HCT116 (cell line): ENCODE data around the gene TRIM62. TPM values are rescaled to one million over a fixed set of nuclear protein-coding genes. Genes with fewer than 3 reads are reported as not detected.

Experiments
- ATAC-seq: fragments of 200-7000 bp; cut with Tn5 transposase; 2 replicates; pipeline ENCODE4 v1.9.1; 2020; ENCODE audit warnings: mild to moderate bottlenecking, moderate library complexity
- BruUV-seq: library from RNA; stranded (reverse); fragments of 400-500 nt; replicated peaks from 2 replicates; lab custom pipeline; 2021; lab: Mats Ljungman, UMichigan
- CTCF ChIA-PET: fragments of 300-600 bp; sonication (Branson Sonifier 250); formaldehyde crosslinking; loops from one replicate; lab custom pipeline; 2021; ENCODE audit warnings: antibody characterized with exemption; lab: Charles Lee
- POLR2A ChIA-PET: fragments of 300-600, 350-600 bp; sonication (Branson Sonifier 250); formaldehyde crosslinking; loops from one replicate; lab custom pipeline; 2021; ENCODE audit warnings: antibody characterized with exemption; lab: Charles Lee
- RAD21 ChIA-PET, 2 experiments: fragments of 300-600 bp; sonication (Branson Sonifier 250); formaldehyde crosslinking; loops; one replicate each; lab custom pipeline; 2023; ENCODE audit warnings: low total read pairs in 2 of 2; ENCODE audit not compliant: uncharacterized antibody in 2 of 2, unreplicated experiment in 2 of 2, low non-redundant PET in 1 of 2; lab: Charles Lee
- DNase-seq: peaks from one replicate; pipeline ENCODE4 v3.0.0-alpha.2; 2010; ENCODE audit warnings: low read depth, low spot score
- H2AFZ ChIP-seq: fragments of 200-600 bp; shearing (Covaris generic), sonication (generic); 2 replicates; pipeline ENCODE4 v1.6.1; 2017; ENCODE audit warnings: low read depth, mixed run types, mixed read lengths, antibody characterized with exemption, low read length; ENCODE audit not compliant: poor library complexity, severe bottlenecking
- H3K27ac ChIP-seq: 2 replicates; pipeline ENCODE4 v1.5.1; 2012; ENCODE audit warnings: low read depth, low read length
- H3K27me3 ChIP-seq: fragments of 200-600 bp; sonication (generic); 2 replicates; pipeline ENCODE4 v1.6.1; 2016; ENCODE audit warnings: mixed run types, low read length, mixed read lengths; ENCODE audit not compliant: insufficient read depth
- H3K36me3 ChIP-seq, 2 experiments: fragments of 200-500 bp in 1 of 2; fragments of 200-600 bp in 1 of 2; sonication (Bioruptor generic) in 1 of 2; sonication (generic) in 1 of 2; 2 replicates each; pipeline versions ENCODE4 v1.5.1 to v1.6.1; 2014 to 2016; ENCODE audit warnings: low read length in 2 of 2, inconsistent platforms in 1 of 2, mixed read lengths in 1 of 2, mixed run types in 1 of 2; ENCODE audit not compliant: insufficient read depth in 2 of 2, control insufficient read depth in 1 of 2
- H3K4me1 ChIP-seq, 2 experiments: fragments of 200-600 bp in 1 of 2; sonication (generic) in 1 of 2; 2 replicates each; pipeline versions ENCODE4 v1.5.1 to v1.6.1; 2012 to 2017; ENCODE audit warnings: low read length in 2 of 2, inconsistent platforms in 1 of 2, mild to moderate bottlenecking in 1 of 2, mixed read lengths in 1 of 2, mixed run types in 1 of 2, moderate library complexity in 1 of 2; ENCODE audit not compliant: insufficient read depth in 2 of 2, control insufficient read depth in 1 of 2
- H3K4me2 ChIP-seq: fragments of 200-600 bp; sonication (generic); 2 replicates; pipeline ENCODE4 v1.6.1; 2017; ENCODE audit warnings: mixed run types, low read length, mixed read lengths
- H3K4me3 ChIP-seq, 2 experiments: fragments of 200-600 bp in 1 of 2; sonication (generic) in 1 of 2; replicated peaks in 1 of 2; 2 replicates each; pipeline ENCODE4 v1.5.1; 2011 to 2016; ENCODE audit warnings: low read length in 2 of 2, control low read depth in 1 of 2, low read depth in 1 of 2, mild to moderate bottlenecking in 1 of 2, mixed read lengths in 1 of 2, mixed run types in 1 of 2
- H3K79me2 ChIP-seq: fragments of 200-600 bp; sonication (generic); 2 replicates; pipeline ENCODE4 v1.6.1; 2017; ENCODE audit warnings: mild to moderate bottlenecking, mixed run types, low read length, moderate library complexity, mixed read lengths; ENCODE audit not compliant: insufficient read depth
- H3K9ac ChIP-seq: fragments of 200-600 bp; sonication (generic); 2 replicates; pipeline ENCODE4 v1.6.1; 2016; ENCODE audit warnings: low read length, mixed read lengths
- H3K9me2 ChIP-seq: fragments of 200-600 bp; sonication (generic), shearing (Covaris generic); 2 replicates; pipeline ENCODE4 v1.6.1; 2017; ENCODE audit warnings: mixed run types, mild to moderate bottlenecking, moderate library complexity; ENCODE audit not compliant: insufficient read depth
- H3K9me3 ChIP-seq, 2 experiments: fragments of 200-500 bp in 1 of 2; fragments of 200-600 bp in 1 of 2; sonication (Bioruptor generic) in 1 of 2; sonication (generic) in 1 of 2; 2 replicates each; pipeline ENCODE4 v1.6.1; 2014 to 2017; ENCODE audit warnings: low read length in 2 of 2, mixed read lengths in 2 of 2, inconsistent platforms in 1 of 2, low read depth in 1 of 2, mild to moderate bottlenecking in 1 of 2, mixed run types in 1 of 2, moderate library complexity in 1 of 2; ENCODE audit not compliant: control insufficient read depth in 1 of 2, insufficient read depth in 1 of 2
- H4K20me1 ChIP-seq: fragments of 200-600 bp; sonication (generic), shearing (Covaris generic); 2 replicates; pipeline ENCODE4 v1.6.1; 2017; ENCODE audit warnings: mixed run types, mild to moderate bottlenecking, moderate library complexity; ENCODE audit not compliant: insufficient read depth
- CBX3 ChIP-seq: IDR thresholded peaks from 2 replicates; pipeline ENCODE4 v1.6.1; 2012; ENCODE audit warnings: low read depth
- CEBPB ChIP-seq: IDR thresholded peaks from 2 replicates; pipeline ENCODE4 v1.6.1; 2012; ENCODE audit warnings: low read depth
- EZH2phosphoT487 ChIP-seq: fragments of 200-600 bp; IDR thresholded peaks from 2 replicates; pipeline ENCODE4 v1.6.1; 2018; ENCODE audit warnings: antibody characterized with exemption, borderline replicate concordance
- FOSL1 ChIP-seq: IDR thresholded peaks from 2 replicates; pipeline ENCODE4 v1.6.1; 2012; ENCODE audit warnings: low read depth
- JUND ChIP-seq: IDR thresholded peaks from 2 replicates; pipeline ENCODE4 v1.6.1; 2012
- POLR2AphosphoS5 ChIP-seq: IDR thresholded peaks from 2 replicates; pipeline ENCODE4 v1.6.1; 2011; ENCODE audit warnings: mild to moderate bottlenecking, low read depth, low read length, moderate library complexity
- RAD21 ChIP-seq: IDR thresholded peaks from 2 replicates; pipeline ENCODE4 v1.6.1; 2012; ENCODE audit warnings: low read depth, mild to moderate bottlenecking
- SIN3A ChIP-seq: IDR thresholded peaks from 2 replicates; pipeline ENCODE4 v1.6.1; 2012; ENCODE audit warnings: low read depth
- SRF ChIP-seq: IDR thresholded peaks from 2 replicates; pipeline ENCODE4 v1.6.1; 2012; ENCODE audit warnings: low read depth
- YY1 ChIP-seq: IDR thresholded peaks from 2 replicates; pipeline ENCODE4 v1.6.1; 2011; ENCODE audit warnings: low read length, low read depth, moderate library complexity, mild to moderate bottlenecking; ENCODE audit not compliant: insufficient replicate concordance; ENCODE audit errors: extremely low read depth
- ZFX ChIP-seq: fragments of 450-650 bp; IDR thresholded peaks from 2 replicates; pipeline ENCODE4 v1.6.1; 2017
- ZNF274 ChIP-seq: fragments of 200-500 bp; sonication (Bioruptor generic); IDR thresholded peaks from 2 replicates; pipeline ENCODE4 v1.6.1; 2014; ENCODE audit warnings: mild to moderate bottlenecking, low read depth, low read length, inconsistent platforms
- intact Hi-C: fragments of 100-400 bp; cut with micrococcal nuclease; formaldehyde crosslinking; loops from 2 replicates; pipeline ENCODE4 v1.10.0; 2022
- total RNA-seq: library from RNA; stranded (reverse); gene quantifications from one replicate; pipeline ENCODE4 v1.2.1, GENCODE V29; 2021; ENCODE audit not compliant: unreplicated experiment
- TF ChIP-seq, protein P1 (sequence below): IDR thresholded peaks from 2 replicates; pipeline ENCODE4 v1.6.1; 2012; ENCODE audit warnings: low read depth
- TF ChIP-seq, protein P2 (sequence below): IDR thresholded peaks from 2 replicates; pipeline ENCODE4 v1.6.1; 2011; ENCODE audit warnings: mild to moderate bottlenecking, low read length, moderate library complexity; ENCODE audit not compliant: insufficient replicate concordance; ENCODE audit errors: extremely low read depth
- TF ChIP-seq, protein P3 (sequence below), 3 experiments: fragments of 200-600 bp in 1 of 3; sonication (generic) in 1 of 3; IDR thresholded peaks in 2 of 3; conservative IDR thresholded peaks in 1 of 3; 2 replicates each; pipeline ENCODE4 v1.5.1; 2012 to 2017; ENCODE audit warnings: low read depth in 2 of 3, low read length in 2 of 3, antibody characterized with exemption in 1 of 3, borderline replicate concordance in 1 of 3, control low read depth in 1 of 3, mild to moderate bottlenecking in 1 of 3, mixed read lengths in 1 of 3, mixed run types in 1 of 3, moderate library complexity in 1 of 3; ENCODE audit not compliant: insufficient read depth in 1 of 3

Gene TRIM62
- total RNA-seq, 1 experiment from 2014 or later = 6.5 TPM

DNA sequence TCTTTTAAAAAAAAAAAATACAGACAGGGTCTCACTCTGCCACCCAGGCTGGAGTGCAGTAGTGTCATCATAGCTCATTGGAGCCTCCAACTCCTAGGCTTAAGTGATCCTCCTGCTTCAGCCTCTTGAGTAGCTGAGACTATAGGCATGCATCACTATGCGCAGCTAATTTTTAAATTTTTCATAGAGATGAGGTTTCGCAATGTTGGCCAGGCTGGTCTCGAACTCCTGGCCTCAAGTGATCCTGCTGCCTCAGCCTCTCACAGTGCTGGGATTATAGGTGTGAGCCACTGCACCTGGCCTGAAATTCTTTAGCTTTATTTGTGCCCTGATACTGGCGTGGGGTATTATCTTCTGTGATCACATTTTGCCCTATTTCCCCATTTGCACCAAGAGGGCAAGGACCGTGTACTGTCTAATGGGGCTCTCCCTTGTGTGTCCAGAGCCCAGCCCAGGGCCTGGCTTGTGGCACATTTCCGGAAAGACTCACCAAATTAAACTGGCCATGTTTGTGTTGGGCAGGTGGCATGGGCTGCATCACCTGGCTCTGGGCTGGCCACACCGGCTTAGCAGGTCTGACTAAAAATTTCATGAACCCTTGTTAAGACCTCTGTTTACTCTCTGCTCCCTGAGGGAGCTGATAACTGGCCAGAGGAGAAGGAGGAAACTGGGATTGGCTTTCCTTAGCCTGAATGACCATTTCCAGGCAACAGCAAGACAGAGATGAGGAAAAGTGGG, 32.2 kb downstream of the TRIM62 start:
- H4K20me1 ChIP-seq = no peaks in the 10 kb centered on the region
- ChIA-PET CTCF (interaction anchor here (1.0 kb wide), 1 partner anchor 13 kb away, joined by 3 read pairs; no protein-coding TSS in a partner anchor), RAD21 (no interaction called here), POLR2A (no interaction called here)
- BruUV-seq = no TSS peak
- H3K9me3 ChIP-seq = no peaks in the 10 kb centered on the region
- no peak for DNase-seq
- H3K4me1 ChIP-seq = 0 out of 4 replicates have a peak, but pooled peaks cover 0 to 4% of the 10 kb centered on the region in 2 experiments
- no peak overlapping the region for H3K4me3 ChIP-seq
- no peak overlapping the region for H3K9ac ChIP-seq
- intact Hi-C loops = no loop called here
- H3K9me2 ChIP-seq = no peaks in the 10 kb centered on the region
- ATAC-seq = no peak
- peaks cover 0 to 3% of the 10 kb centered on the region in 2 experiments; a peak in 1 of 4 replicates for H3K36me3 ChIP-seq
- H2AFZ ChIP-seq = no peak overlapping the region
- no peaks in the 10 kb centered on the region for H3K27me3 ChIP-seq
- TF ChIP-seq SRF (no peak), CBX3 (no peak), YY1 (no peak), CEBPB (no peak), EZH2phosphoT487 (no peak), POLR2AphosphoS5 (no peak), ZFX (no peak), RAD21 (no peak), JUND (no peak), FOSL1 (no peak), ZNF274 (no peak), SIN3A (no peak)
- TF ChIP-seq, protein P1, sequence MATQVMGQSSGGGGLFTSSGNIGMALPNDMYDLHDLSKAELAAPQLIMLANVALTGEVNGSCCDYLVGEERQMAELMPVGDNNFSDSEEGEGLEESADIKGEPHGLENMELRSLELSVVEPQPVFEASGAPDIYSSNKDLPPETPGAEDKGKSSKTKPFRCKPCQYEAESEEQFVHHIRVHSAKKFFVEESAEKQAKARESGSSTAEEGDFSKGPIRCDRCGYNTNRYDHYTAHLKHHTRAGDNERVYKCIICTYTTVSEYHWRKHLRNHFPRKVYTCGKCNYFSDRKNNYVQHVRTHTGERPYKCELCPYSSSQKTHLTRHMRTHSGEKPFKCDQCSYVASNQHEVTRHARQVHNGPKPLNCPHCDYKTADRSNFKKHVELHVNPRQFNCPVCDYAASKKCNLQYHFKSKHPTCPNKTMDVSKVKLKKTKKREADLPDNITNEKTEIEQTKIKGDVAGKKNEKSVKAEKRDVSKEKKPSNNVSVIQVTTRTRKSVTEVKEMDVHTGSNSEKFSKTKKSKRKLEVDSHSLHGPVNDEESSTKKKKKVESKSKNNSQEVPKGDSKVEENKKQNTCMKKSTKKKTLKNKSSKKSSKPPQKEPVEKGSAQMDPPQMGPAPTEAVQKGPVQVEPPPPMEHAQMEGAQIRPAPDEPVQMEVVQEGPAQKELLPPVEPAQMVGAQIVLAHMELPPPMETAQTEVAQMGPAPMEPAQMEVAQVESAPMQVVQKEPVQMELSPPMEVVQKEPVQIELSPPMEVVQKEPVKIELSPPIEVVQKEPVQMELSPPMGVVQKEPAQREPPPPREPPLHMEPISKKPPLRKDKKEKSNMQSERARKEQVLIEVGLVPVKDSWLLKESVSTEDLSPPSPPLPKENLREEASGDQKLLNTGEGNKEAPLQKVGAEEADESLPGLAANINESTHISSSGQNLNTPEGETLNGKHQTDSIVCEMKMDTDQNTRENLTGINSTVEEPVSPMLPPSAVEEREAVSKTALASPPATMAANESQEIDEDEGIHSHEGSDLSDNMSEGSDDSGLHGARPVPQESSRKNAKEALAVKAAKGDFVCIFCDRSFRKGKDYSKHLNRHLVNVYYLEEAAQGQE = no peak
- TF ChIP-seq, protein P2, sequence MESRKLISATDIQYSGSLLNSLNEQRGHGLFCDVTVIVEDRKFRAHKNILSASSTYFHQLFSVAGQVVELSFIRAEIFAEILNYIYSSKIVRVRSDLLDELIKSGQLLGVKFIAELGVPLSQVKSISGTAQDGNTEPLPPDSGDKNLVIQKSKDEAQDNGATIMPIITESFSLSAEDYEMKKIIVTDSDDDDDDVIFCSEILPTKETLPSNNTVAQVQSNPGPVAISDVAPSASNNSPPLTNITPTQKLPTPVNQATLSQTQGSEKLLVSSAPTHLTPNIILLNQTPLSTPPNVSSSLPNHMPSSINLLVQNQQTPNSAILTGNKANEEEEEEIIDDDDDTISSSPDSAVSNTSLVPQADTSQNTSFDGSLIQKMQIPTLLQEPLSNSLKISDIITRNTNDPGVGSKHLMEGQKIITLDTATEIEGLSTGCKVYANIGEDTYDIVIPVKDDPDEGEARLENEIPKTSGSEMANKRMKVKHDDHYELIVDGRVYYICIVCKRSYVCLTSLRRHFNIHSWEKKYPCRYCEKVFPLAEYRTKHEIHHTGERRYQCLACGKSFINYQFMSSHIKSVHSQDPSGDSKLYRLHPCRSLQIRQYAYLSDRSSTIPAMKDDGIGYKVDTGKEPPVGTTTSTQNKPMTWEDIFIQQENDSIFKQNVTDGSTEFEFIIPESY = no peak
- TF ChIP-seq, protein P3, sequence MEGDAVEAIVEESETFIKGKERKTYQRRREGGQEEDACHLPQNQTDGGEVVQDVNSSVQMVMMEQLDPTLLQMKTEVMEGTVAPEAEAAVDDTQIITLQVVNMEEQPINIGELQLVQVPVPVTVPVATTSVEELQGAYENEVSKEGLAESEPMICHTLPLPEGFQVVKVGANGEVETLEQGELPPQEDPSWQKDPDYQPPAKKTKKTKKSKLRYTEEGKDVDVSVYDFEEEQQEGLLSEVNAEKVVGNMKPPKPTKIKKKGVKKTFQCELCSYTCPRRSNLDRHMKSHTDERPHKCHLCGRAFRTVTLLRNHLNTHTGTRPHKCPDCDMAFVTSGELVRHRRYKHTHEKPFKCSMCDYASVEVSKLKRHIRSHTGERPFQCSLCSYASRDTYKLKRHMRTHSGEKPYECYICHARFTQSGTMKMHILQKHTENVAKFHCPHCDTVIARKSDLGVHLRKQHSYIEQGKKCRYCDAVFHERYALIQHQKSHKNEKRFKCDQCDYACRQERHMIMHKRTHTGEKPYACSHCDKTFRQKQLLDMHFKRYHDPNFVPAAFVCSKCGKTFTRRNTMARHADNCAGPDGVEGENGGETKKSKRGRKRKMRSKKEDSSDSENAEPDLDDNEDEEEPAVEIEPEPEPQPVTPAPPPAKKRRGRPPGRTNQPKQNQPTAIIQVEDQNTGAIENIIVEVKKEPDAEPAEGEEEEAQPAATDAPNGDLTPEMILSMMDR (IDR thresholded peaks at IDR 0.05 in 2 of 3, conservative IDR thresholded peaks at IDR 0.05 in 1 of 3; ENCODE audit: borderline replicate concordance in 1 of 3, insufficient read depth in 1 of 3, low read depth in 2 of 3, low read length in 2 of 3) = no peak
- no peak overlapping the region for H3K4me2 ChIP-seq
- H3K79me2 ChIP-seq = no peaks in the 10 kb centered on the region
- H3K27ac ChIP-seq = no peak overlapping the region
